H7 (cell line): ENCODE results near the gene FRMD4A. TPM values are rescaled to one million over a fixed set of nuclear protein-coding genes. Genes with fewer than 3 reads are reported as not detected.

Experiments
- DNase-seq: peaks from one replicate; pipeline ENCODE4 v3.0.0; 2012
- H3K27me3 ChIP-seq: 2 replicates; pipeline ENCODE4 v1.6.0; 2011; ENCODE audit warnings: mild to moderate bottlenecking, low read length; ENCODE audit not compliant: control insufficient read depth, insufficient read depth
- H3K36me3 ChIP-seq: replicated peaks from 2 replicates; pipeline ENCODE4 v1.5.1; 2011; ENCODE audit warnings: low read length; ENCODE audit not compliant: control insufficient read depth, insufficient read depth
- H3K4me3 ChIP-seq: 2 replicates; pipeline ENCODE4 v1.5.1; 2011; ENCODE audit warnings: low read depth, mild to moderate bottlenecking, control low read depth, low read length, moderate library complexity; ENCODE audit not compliant: insufficient read depth
- total RNA-seq: library from RNA; depleted of rRNA; stranded (reverse); fragments of >200 nt; shearing (Covaris generic); gene quantifications from 2 replicates; pipeline ENCODE4 v1.2.3, GENCODE V29; 2014

FRMD4A gene
- total RNA-seq, 1 experiment from 2014 or later: 10.8 TPM

- DNase-seq: no peak
- Histone ChIP-seq H3K4me3 (no peak overlapping the region), H3K27me3 (no peaks in the 10 kb centered on the region), H3K36me3 (no peaks in the 10 kb centered on the region)
Measured at GRCh38 chr10:13686331-13686752, 644.4 kb downstream of the FRMD4A start.

DNA sequence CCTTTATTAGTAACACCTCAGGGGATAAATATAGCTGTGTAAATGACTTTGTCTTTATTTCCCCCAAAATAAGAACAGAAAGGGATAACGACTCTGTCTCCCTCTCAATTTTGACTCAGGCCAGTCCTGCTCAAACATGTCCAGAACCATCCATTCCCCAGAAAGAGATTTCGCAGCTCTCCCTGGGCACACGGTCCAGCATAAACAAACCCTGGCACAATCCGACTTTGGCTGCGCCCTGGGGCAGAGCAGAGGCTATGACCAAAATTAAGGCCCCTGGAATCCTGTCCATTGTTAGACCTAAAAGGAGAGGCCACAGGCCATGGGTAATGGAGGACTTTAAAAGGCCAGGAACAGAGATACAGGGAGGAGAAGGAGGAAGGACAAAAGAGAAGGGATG is 644.8 kb downstream of the FRMD4A start:
- H3K36me3 ChIP-seq: no peaks in the 10 kb centered on the region
- H3K27me3 ChIP-seq: no peaks in the 10 kb centered on the region
- no peak for DNase-seq
- H3K4me3 ChIP-seq: no peak overlapping the region

DNA sequence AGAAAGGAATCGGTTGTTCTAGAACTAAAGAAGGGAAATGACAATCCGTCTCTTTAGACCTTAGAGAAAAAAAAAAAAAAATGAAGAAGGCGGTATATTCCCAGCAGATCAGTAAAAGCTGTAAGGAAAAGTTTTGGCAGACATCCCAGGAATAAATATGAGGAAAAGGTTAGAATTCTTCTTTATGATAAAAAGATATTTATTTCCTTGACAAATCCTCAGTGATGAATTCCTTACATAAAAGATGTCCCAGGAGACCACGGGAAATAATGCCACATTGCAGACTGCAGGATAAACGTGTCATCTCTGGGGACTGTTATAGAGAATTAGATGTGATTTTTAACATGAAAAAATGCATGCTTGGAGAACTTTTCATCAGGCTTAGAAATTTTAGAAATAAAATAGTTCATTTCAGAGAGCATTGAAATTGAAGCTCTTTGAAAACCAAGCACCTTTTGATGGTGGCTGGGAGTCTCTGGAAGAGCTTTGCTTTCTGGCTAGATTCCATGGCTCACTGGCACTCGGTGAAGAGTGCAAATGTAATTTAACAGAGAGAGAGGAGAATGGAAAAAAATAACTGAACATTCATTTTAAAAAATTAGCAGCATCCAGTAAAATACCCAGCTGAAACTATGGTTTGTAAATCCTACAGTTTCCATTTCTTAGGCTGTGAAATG is 645.8 kb downstream of the FRMD4A start:
- H3K4me3 ChIP-seq: no peak overlapping the region
- no peak for DNase-seq
- H3K27me3 ChIP-seq: no peaks in the 10 kb centered on the region

GRCh38 chr10:13684252-13684791 is 646.4 kb downstream of the FRMD4A start:
- no peak for DNase-seq
- H3K27me3 ChIP-seq: no peaks in the 10 kb centered on the region
- H3K4me3 ChIP-seq: no peak overlapping the region
- H3K36me3 ChIP-seq: no peaks in the 10 kb centered on the region

More for the DNA sequence above, 645.8 kb downstream of the FRMD4A start:
- H3K36me3 ChIP-seq: no peaks in the 10 kb centered on the region

- no peak for DNase-seq
- Histone ChIP-seq H3K27me3 (no peaks in the 10 kb centered on the region), H3K4me3 (no peak overlapping the region), H3K36me3 (no peaks in the 10 kb centered on the region)
Measured at GRCh38 chr10:13683017-13683416, 647.7 kb downstream of the FRMD4A start.

- Histone ChIP-seq H3K27me3 (no peaks in the 10 kb centered on the region), H3K36me3 (no peaks in the 10 kb centered on the region)
- no peak for DNase-seq
Measured at GRCh38 chr10:13681960-13682359, 648.8 kb downstream of the FRMD4A start.

GRCh38 chr10:13681528-13681927 is 649.2 kb downstream of the FRMD4A start:
- Histone ChIP-seq H3K36me3 (no peaks in the 10 kb centered on the region), H3K27me3 (no peaks in the 10 kb centered on the region), H3K4me3 (no peak overlapping the region)
- no peak for DNase-seq

More at GRCh38 chr10:13681960-13682359, 648.8 kb downstream of the FRMD4A start:
- no peak overlapping the region for H3K4me3 ChIP-seq

DNA sequence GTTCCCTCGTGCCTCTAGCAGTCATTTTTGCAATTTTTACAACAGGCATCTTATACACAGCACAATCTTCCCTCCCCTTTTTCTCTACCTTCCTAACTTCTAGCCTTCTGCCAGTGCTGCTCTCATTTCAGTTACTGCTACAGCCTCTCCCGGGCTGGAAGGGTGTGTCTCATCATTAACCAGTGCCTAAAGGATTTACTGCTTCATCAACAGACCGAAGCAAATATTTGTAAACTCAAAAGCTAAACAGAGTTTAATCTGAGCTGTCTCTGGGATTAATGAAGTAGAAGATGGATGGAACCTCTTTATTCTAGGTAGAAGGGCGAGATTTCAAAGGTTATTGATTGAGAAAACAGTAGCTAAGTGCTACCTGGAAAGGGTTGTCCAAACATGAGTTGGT is 649.6 kb downstream of the FRMD4A start:
- H3K36me3 ChIP-seq: no peaks in the 10 kb centered on the region
- no peaks in the 10 kb centered on the region for H3K27me3 ChIP-seq
- H3K4me3 ChIP-seq: no peak overlapping the region
- no peak for DNase-seq

GRCh38 chr10:13678101-13678843 is 652.5 kb downstream of the FRMD4A start:
- DNase-seq: no peak
- H3K4me3 ChIP-seq: no peak overlapping the region
- no peaks in the 10 kb centered on the region for H3K27me3 ChIP-seq
- no peaks in the 10 kb centered on the region for H3K36me3 ChIP-seq

- Histone ChIP-seq H3K4me3 (no peak overlapping the region), H3K27me3 (no peaks in the 10 kb centered on the region), H3K36me3 (no peaks in the 10 kb centered on the region)
- no peak for DNase-seq
Measured at GRCh38 chr10:13674645-13675588, 655.8 kb downstream of the FRMD4A start.

- H3K27me3 ChIP-seq: no peaks in the 10 kb centered on the region
- H3K36me3 ChIP-seq: no peaks in the 10 kb centered on the region; the same call in 1 of the 2 replicates
- H3K4me3 ChIP-seq: no peak overlapping the region
- DNase-seq: peak; percentile 59
Measured at GRCh38 chr10:13673156-13673555, 657.6 kb downstream of the FRMD4A start.

DNA sequence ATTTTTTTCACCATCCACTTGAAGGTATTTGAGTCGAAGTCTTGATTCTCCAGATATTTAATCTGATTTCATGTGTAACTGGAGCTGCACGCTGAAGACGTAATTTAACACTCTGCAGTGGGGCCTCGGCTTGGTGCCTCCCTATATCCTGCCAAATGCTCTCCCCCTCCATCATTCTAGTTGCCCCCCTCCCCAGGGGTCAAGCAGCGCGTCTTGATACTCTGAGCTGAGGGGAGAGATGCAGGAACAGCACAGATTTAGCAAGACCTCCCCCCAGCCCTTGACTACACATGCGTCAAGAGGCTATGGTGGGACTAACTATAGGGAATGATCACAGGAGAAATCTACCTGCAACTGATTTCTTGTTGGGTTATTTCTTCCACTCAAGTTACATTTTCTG is 658.2 kb downstream of the FRMD4A start:
- DNase-seq: peak; percentile 70
- H3K4me3 ChIP-seq: no peak overlapping the region
- no peaks in the 10 kb centered on the region for H3K27me3 ChIP-seq
- H3K36me3 ChIP-seq: no peaks in the 10 kb centered on the region; the same call in 1 of the 2 replicates

- H3K27me3 ChIP-seq: no peaks in the 10 kb centered on the region
- H3K4me3 ChIP-seq: no peak overlapping the region
- H3K36me3 ChIP-seq: no peaks in the 10 kb centered on the region; the same call in 1 of the 2 replicates
- DNase-seq: no peak
Measured at GRCh38 chr10:13671904-13672303, 658.8 kb downstream of the FRMD4A start.

DNA sequence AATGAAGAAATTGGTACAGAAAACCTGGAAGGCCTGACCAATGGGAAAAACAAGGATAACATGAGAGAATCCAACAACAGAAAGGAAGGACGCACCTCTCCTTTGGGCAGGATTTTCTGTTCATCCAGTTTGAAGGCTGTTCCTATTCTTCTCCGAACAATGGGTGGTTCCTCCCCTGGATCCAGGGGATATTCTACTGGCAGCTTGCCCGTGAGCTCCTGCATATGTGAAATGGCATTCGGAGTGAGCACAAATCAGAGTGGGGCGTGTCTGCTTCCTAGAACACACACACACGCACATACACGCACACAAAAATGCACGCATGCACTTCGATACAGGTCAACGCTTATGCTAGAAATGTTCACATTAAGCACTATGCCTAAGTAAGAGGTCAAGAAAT is 660.4 kb downstream of the FRMD4A start:
- no peak for DNase-seq
- Histone ChIP-seq H3K36me3 (no peaks in the 10 kb centered on the region; the same call in 1 of the 2 replicates), H3K4me3 (no peak overlapping the region), H3K27me3 (no peaks in the 10 kb centered on the region)
